K562 (cell line): ENCODE measurements around the gene GOLGA6D. TPM values are rescaled to one million over a fixed set of nuclear protein-coding genes. Genes with fewer than 3 reads are reported as not detected.

Experiments used
- ARNT ChIP-seq, 2 experiments: fragments of 450-650 bp; IDR thresholded peaks; 2 replicates each; pipeline ENCODE4 v1.6.1; 2016; ENCODE audit warnings: mild to moderate bottlenecking in 1 of 2
- ATF1 ChIP-seq, 2 experiments: fragments of 450-650 bp in 1 of 2; IDR thresholded peaks; 2 replicates each; pipeline ENCODE4 v1.6.1; 2016; ENCODE audit warnings: missing compliant biosample characterization in 1 of 2, missing genetic modification characterization in 1 of 2
- BHLHE40 ChIP-seq: IDR thresholded peaks from 2 replicates; pipeline ENCODE4 v1.6.1; 2011; ENCODE audit warnings: low read length, improper control_type of control experiment
- E2F3 ChIP-seq: fragments of 250-450 bp; sonication (Bioruptor Pico); IDR thresholded peaks from 2 replicates; pipeline ENCODE4 v1.4.0; 2020; ENCODE audit warnings: mild to moderate bottlenecking
- EGR1 ChIP-seq: fragments of 450-650 bp; conservative IDR thresholded peaks from 2 replicates; pipeline ENCODE4 v1.6.1; 2017; ENCODE audit warnings: mild to moderate bottlenecking
- ESRRA ChIP-seq: fragments of 450-650 bp; IDR thresholded peaks from 2 replicates; pipeline ENCODE4 v1.6.1; 2014; ENCODE audit warnings: low read depth, mild to moderate bottlenecking, moderate library complexity, borderline replicate concordance
- ETS2 ChIP-seq: IDR thresholded peaks from 2 replicates; pipeline ENCODE4 v1.6.1; 2016; ENCODE audit warnings: borderline replicate concordance, missing genetic modification characterization, mild to moderate bottlenecking, moderate library complexity, missing compliant biosample characterization; ENCODE audit not compliant: poor library complexity, severe bottlenecking
- GABPB1 ChIP-seq: sonication (generic); formaldehyde crosslinking; IDR thresholded peaks from 2 replicates; pipeline ENCODE4 v1.8.0; 2022; ENCODE audit warnings: mild to moderate bottlenecking, missing genetic modification reagents
- KLF16 ChIP-seq: IDR thresholded peaks from 2 replicates; pipeline ENCODE4 v1.6.1; 2016; ENCODE audit warnings: antibody characterized with exemption
- NR2C2 ChIP-seq, 2 experiments: fragments of 200-800 bp in 1 of 2; sonication (Bioruptor generic) in 1 of 2; sonication (generic) in 1 of 2; formaldehyde crosslinking in 1 of 2; IDR thresholded peaks; 2 replicates each; pipeline versions ENCODE4 v1.6.1 to v1.8.0; 2016 to 2022; ENCODE audit warnings: mild to moderate bottlenecking in 1 of 2, missing compliant biosample characterization in 1 of 2, missing genetic modification characterization in 1 of 2, missing genetic modification reagents in 1 of 2
- PHF8 ChIP-seq: fragments of 200-600 bp; sonication (generic); IDR thresholded peaks from 2 replicates; pipeline ENCODE4 v1.6.1; 2012; ENCODE audit warnings: mixed run types, mild to moderate bottlenecking, inconsistent platforms, low read length, moderate library complexity, borderline replicate concordance
- RAD51 ChIP-seq: fragments of 450-650 bp; IDR thresholded peaks from 2 replicates; pipeline ENCODE4 v1.7.1; 2016; ENCODE audit warnings: low read depth, mild to moderate bottlenecking, borderline replicate concordance
- SAFB ChIP-seq: fragments of 200-400 bp; formaldehyde crosslinking; IDR thresholded peaks from 2 replicates; pipeline ENCODE4 v1.6.1; 2017; ENCODE audit warnings: low read depth, low read length, borderline replicate concordance
- SAP30 ChIP-seq: fragments of 200-600 bp; sonication (generic); IDR thresholded peaks from 2 replicates; pipeline ENCODE4 v1.6.1; 2012; ENCODE audit warnings: borderline replicate concordance, low read depth, mild to moderate bottlenecking, moderate library complexity, low read length, control low read depth, inconsistent platforms; ENCODE audit not compliant: insufficient read depth, poor library complexity, severe bottlenecking
- TBL1XR1 ChIP-seq, 2 experiments: IDR thresholded peaks; 2 replicates each; pipeline ENCODE4 v1.6.1; 2012; ENCODE audit warnings: improper control_type of control experiment in 2 of 2, low read length in 2 of 2, mild to moderate bottlenecking in 1 of 2
- YY1 ChIP-seq, 3 experiments: IDR thresholded peaks; 2 replicates each; pipeline ENCODE4 v1.6.1; 2011; ENCODE audit warnings: low read length in 2 of 3, mild to moderate bottlenecking in 2 of 3, moderate library complexity in 2 of 3, borderline replicate concordance in 1 of 3, control low read depth in 1 of 3, low read depth in 1 of 3; ENCODE audit not compliant: insufficient read depth in 3 of 3, insufficient replicate concordance in 2 of 3, control insufficient read depth in 1 of 3, insufficient read length in 1 of 3; ENCODE audit errors: extremely low read depth in 1 of 3
- ZBTB8A ChIP-seq: fragments of 450-650 bp; IDR thresholded peaks from 2 replicates; pipeline ENCODE4 v1.6.1; 2018; ENCODE audit warnings: mild to moderate bottlenecking, moderate library complexity; ENCODE audit not compliant: partially characterized antibody
- ZNF766 ChIP-seq: fragments of 200-800 bp; sonication (Bioruptor generic); conservative IDR thresholded peaks from 2 replicates; pipeline ENCODE4 v1.6.1; 2016; ENCODE audit warnings: missing genetic modification characterization, missing compliant biosample characterization
- ZNF77 ChIP-seq: fragments of 250-450 bp; sonication (Bioruptor Pico); IDR thresholded peaks from 2 replicates; pipeline ENCODE4 v1.5.0; 2020
- polyA plus RNA-seq, 8 experiments: library from polyadenylated mRNA; depleted of rRNA in 4 of 8; stranded (reverse) in 5 of 8; unstranded in 3 of 8; fragments of >200 nt; fragmentation: Nextera tagmentation in 2 of 8; fragmentation: Illumina TruSeq in 1 of 8; extraction: Ambion mirVana in 2 of 8; extraction: Trizol in 1 of 8; gene quantifications; 2 replicates each; pipeline versions ENCODE4 v1.2.1 to v1.2.3, GENCODE V29; 2011 to 2014; ENCODE audit warnings: inconsistent platforms in 1 of 8, missing spikeins in 1 of 8
- total RNA-seq, 7 experiments: library from RNA; depleted of rRNA in 6 of 7; stranded (reverse); fragments of >200 nt in 6 of 7; fragmentation: Illumina TruSeq in 2 of 7; extraction: Trizol in 2 of 7; gene quantifications; 2 replicates each; pipeline versions ENCODE4 v1.2.1 to v1.2.3, GENCODE V29; 2011 to 2021; ENCODE audit warnings: low replicate concordance in 1 of 7
- TF ChIP-seq, protein P1 (sequence below), 2 experiments: fragments of 450-650 bp in 1 of 2; sonication (generic) in 1 of 2; formaldehyde crosslinking; conservative IDR thresholded peaks; 2 replicates each; pipeline versions ENCODE4 v1.4.0 to v1.8.1; 2020 to 2022; ENCODE audit warnings: mild to moderate bottlenecking in 1 of 2, missing genetic modification reagents in 1 of 2
- TF ChIP-seq, protein P2 (sequence below): fragments of 250-450 bp; sonication (Bioruptor Pico); IDR thresholded peaks from 2 replicates; pipeline ENCODE4 v1.4.0; 2020; ENCODE audit warnings: borderline replicate concordance
- TF ChIP-seq, protein P3 (sequence below): sonication (generic); formaldehyde crosslinking; IDR thresholded peaks from 2 replicates; pipeline ENCODE4 v1.9.0; 2022; ENCODE audit warnings: mild to moderate bottlenecking, missing genetic modification reagents

GOLGA6D gene
- total and polyA plus RNA-seq, 9 of the 15 experiments (the other 6 are each of a cell fraction or from before 2014, with no cell fraction given): not detected

DNA sequence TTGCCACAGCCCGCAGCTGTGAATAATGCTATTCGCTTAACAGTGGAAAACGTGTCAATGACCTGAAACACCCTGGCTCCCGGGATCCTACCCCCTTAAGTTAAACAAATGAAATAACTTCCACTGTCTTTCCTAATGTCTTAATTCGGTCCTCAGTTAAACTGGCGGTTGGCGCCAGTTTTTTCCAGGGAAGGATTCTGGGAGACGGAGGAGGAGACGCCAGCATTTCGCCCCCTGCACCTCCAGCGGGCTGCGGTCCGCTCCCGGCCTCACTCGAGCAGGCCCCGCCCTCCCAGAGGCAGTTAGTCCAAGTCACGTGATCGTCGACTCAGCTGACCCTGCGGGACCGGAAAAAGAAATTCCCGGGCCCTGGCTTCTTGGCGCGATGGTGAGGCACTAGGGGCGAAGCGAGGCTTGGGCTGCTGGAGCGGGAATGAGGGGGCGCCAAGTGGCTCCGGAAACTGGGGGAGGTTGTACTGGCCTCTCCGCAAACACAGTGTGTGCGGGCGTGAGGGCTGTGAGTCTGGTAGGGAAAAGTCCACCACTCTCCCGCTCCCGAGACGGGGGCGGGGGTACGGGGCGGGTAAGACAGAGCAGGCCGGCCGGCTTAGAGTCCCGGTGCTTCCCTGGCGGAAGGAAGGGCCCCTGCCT, 53.2 kb downstream of the GOLGA6D start, which contains the start of gene COMMD4 (continued):
- TF ChIP-seq ATF1 (CRISPR knock-in tag; IDR thresholded peaks at IDR 0.05) (no peak), ATF1 (tag; IDR thresholded peaks at IDR 0.05) (peak; percentile 61), RAD51 (peak; percentile 100), TBL1XR1 (IDR thresholded peaks at IDR 0.05; ENCODE audit: low read length in 2 of 2) (0 out of 4 replicates have a peak, but pooled peaks of 1 of the 2 experiments have one; percentile 16), E2F3 (CRISPR knock-in tag) (peak; percentile 80; the same call in 1 of the 2 replicates), GABPB1 (peak; percentile 84), BHLHE40 (peak; percentile 87), ARNT (IDR thresholded peaks at IDR 0.05) (peak in 1 of 2 experiments; percentile 73; a peak in 2 of 4 replicates), SAFB (no peak), EGR1 (peak; percentile 87), ZBTB8A (no peak), ESRRA (peak; percentile 53), SAP30 (peak; percentile 89), NR2C2 (CRISPR knock-in tag; IDR thresholded peaks at IDR 0.05) (no peak), NR2C2 (tag; IDR thresholded peaks at IDR 0.05) (peak; percentile 62; the same call in 1 of the 2 replicates), YY1 (IDR thresholded peaks at IDR 0.05; ENCODE audit: borderline replicate concordance in 1 of 3, control insufficient read depth in 1 of 3, extremely low read depth in 1 of 3, insufficient read depth in 3 of 3, insufficient read length in 1 of 3, insufficient replicate concordance in 2 of 3, low read depth in 1 of 3, low read length in 2 of 3) (peak in 1 of 3 experiments; percentile 59), ZNF766 (CRISPR knock-in tag) (peak; percentile 77), ETS2 (tag) (no peak), PHF8 (peak; percentile 78; the same call in 1 of the 2 replicates), ZNF77 (CRISPR knock-in tag) (no peak), KLF16 (no peak)
- TF ChIP-seq, protein P1, sequence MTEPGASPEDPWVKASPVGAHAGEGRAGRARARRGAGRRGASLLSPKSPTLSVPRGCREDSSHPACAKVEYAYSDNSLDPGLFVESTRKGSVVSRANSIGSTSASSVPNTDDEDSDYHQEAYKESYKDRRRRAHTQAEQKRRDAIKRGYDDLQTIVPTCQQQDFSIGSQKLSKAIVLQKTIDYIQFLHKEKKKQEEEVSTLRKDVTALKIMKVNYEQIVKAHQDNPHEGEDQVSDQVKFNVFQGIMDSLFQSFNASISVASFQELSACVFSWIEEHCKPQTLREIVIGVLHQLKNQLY (CRISPR knock-in tag; conservative IDR thresholded peaks at IDR 0.05): no peak
- TF ChIP-seq, protein P2, sequence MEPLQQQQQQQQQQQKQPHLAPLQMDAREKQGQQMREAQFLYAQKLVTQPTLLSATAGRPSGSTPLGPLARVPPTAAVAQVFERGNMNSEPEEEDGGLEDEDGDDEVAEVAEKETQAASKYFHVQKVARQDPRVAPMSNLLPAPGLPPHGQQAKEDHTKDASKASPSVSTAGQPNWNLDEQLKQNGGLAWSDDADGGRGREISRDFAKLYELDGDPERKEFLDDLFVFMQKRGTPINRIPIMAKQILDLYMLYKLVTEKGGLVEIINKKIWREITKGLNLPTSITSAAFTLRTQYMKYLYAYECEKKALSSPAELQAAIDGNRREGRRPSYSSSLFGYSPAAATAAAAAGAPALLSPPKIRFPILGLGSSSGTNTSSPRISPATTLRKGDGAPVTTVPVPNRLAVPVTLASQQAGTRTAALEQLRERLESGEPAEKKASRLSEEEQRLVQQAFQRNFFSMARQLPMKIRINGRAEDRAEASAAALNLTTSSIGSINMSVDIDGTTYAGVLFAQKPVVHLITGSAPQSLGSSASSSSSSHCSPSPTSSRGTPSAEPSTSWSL: no peak
- TF ChIP-seq, protein P3, sequence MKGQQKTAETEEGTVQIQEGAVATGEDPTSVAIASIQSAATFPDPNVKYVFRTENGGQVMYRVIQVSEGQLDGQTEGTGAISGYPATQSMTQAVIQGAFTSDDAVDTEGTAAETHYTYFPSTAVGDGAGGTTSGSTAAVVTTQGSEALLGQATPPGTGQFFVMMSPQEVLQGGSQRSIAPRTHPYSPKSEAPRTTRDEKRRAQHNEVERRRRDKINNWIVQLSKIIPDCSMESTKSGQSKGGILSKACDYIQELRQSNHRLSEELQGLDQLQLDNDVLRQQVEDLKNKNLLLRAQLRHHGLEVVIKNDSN (CRISPR knock-in tag): peak; percentile 98
